22Rv1 (cell line): ENCODE results near the gene ATXN7L1.

Source experiments
- CTCF ChIP-seq: fragments of 450-650 bp; IDR thresholded peaks from 2 replicates; pipeline ENCODE4 v1.5.1; 2017; ENCODE audit warnings: mild to moderate bottlenecking
- ZFX ChIP-seq: fragments of 450-650 bp; IDR thresholded peaks from 2 replicates; pipeline ENCODE4 v1.6.1; 2017; ENCODE audit warnings: antibody characterized with exemption, borderline replicate concordance

DNA sequence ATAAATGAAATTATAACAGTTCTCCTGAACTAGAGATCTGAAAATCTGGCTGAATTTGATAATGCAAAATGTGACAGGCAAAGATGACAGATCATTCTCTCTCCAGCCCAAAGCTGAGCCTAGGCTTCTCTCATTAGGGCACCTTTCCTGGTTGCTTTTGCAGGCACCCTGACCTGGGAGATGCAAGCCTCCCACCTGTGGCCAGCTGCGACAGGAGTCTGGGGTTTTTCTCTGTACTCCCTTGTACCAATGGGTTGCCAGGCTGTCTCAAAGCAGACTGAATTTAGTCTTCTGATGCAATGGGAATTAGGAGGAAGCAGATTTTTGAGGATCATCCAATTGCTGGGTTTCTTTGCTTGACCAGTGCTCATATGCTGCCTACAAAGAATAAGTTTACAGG lies 210.1 kb downstream of the ATXN7L1 start:
- no peak for TF ChIP-seq CTCF
- no peak for TF ChIP-seq ZFX
